Spinal cord (tissue), 10 donors: Measurements from ENCODE around the gene LENEP. TPM values are rescaled to one million over a fixed set of nuclear protein-coding genes. Genes with fewer than 3 reads are reported as not detected.

Experiments
- DNase-seq, 6 donors: peaks; one replicate each; pipeline versions ENCODE4 v3.0.0 to v3.0.0-alpha.2; 2013 to 2015; ENCODE audit warnings: low spot score in 6 of 6, low read depth in 4 of 6
- H3K27ac ChIP-seq: one replicate; pipeline ENCODE4 v1.5.1; 2013; ENCODE audit warnings: low read depth, low read length, control low read depth
- H3K27me3 ChIP-seq: one replicate; pipeline ENCODE4 v1.6.1; 2013; ENCODE audit warnings: low read length; ENCODE audit not compliant: control insufficient read depth, insufficient read depth
- H3K36me3 ChIP-seq: one replicate; pipeline ENCODE4 v1.6.1; 2013; ENCODE audit warnings: low read length; ENCODE audit not compliant: control insufficient read depth, insufficient read depth
- H3K4me1 ChIP-seq: one replicate; pipeline ENCODE4 v1.6.1; 2013; ENCODE audit warnings: low read length; ENCODE audit not compliant: control insufficient read depth, insufficient read depth
- H3K4me3 ChIP-seq: one replicate; pipeline ENCODE4 v1.5.1; 2013; ENCODE audit warnings: low read depth, low read length, control low read depth
- H3K9me3 ChIP-seq: one replicate; pipeline ENCODE4 v1.6.1; 2013; ENCODE audit warnings: low read length; ENCODE audit not compliant: control insufficient read depth, insufficient read depth
- whole genome bisulfite sequencing: methylation state at CpG from one replicate; pipeline ENCODE4 v1.1.5; 2013; ENCODE audit warnings: missing lambda C conversion rate; ENCODE audit not compliant: insufficient coverage; 5-methylcytosine and 5-hydroxymethylcytosine counted together
- polyA plus RNA-seq, 2 donors: library from polyadenylated mRNA; unstranded; fragments of 120-200 nt; gene quantifications; one replicate each; pipeline ENCODE4 v1.2.1, GENCODE V29; 2013; ENCODE audit not compliant: insufficient read length in 2 of 2
- small RNA-seq: library from RNA; depleted of rRNA; stranded (forward); fragments of <200 nt; gene quantifications from one replicate; pipeline ENCODE3, GENCODE V24; 2014; ENCODE audit warnings: low replicate concordance
- total RNA-seq, 2 donors: library from RNA; depleted of rRNA in 1 of 2; stranded (reverse); fragments of 120-200 nt in 1 of 2; fragments of >200 nt in 1 of 2; gene quantifications; one replicate each; pipeline versions ENCODE4 v1.2.3 to v1.2.4, GENCODE V29; 2013 to 2014
- donor health status: healthy.

Gene LENEP
- total and polyA plus RNA-seq, 4 donors, result 0.22 to 0.39 TPM; not detected in 2

- WGBS, result 88% methylated on average over 3 of the region's 3 CpGs
- no peak overlapping the region for H3K4me3 ChIP-seq
- DNase-seq, result no peak
- H3K27ac ChIP-seq, result no peak overlapping the region
- H3K36me3 ChIP-seq, result no peaks in the 10 kb centered on the region
- H3K27me3 ChIP-seq, result no peaks in the 10 kb centered on the region
- no peaks in the 10 kb centered on the region for H3K9me3 ChIP-seq
- no peaks in the 10 kb centered on the region for H3K4me1 ChIP-seq
These were observed 50.4 kb downstream of the LENEP start for GRCh38 chr1:155043793-155044192.

Small RNA genes lying within 50 kb of the gene (small RNA-seq; reads per million reads assigned to genes)
- gene MIR4258, result not detected
- gene RF00017, result not detected

Other genes starting within 250 kb of the LENEP start
- gene KCNN3, start 123.3 kb upstream of the LENEP start, total RNA-seq, result 10 to 100 TPM in 1 of 2 donors, 1 to 10 TPM in 1; 9.6 to 12.9 TPM
- gene KCNN3, start 123.3 kb upstream of the LENEP start, polyA plus RNA-seq, result 10 to 100 TPM; 19.9 to 24.8 TPM
- gene PMVK, start 56.9 kb upstream of the LENEP start, total RNA-seq, result 10 to 100 TPM; 10.6 to 15.3 TPM
- 10 to 100 TPM; 43.2 to 45.3 TPM for gene PMVK, start 56.9 kb upstream of the LENEP start, polyA plus RNA-seq
- gene PBXIP1, start 37.5 kb upstream of the LENEP start, total RNA-seq, result 100 to 1,000 TPM in 1 of 2 donors, 10 to 100 TPM in 1; 57.5 to 143 TPM
- 10 to 100 TPM; 66.7 to 67.8 TPM for gene PBXIP1, start 37.5 kb upstream of the LENEP start, polyA plus RNA-seq
- 10 to 100 TPM; 12.7 to 24.7 TPM for gene PYGO2, start 31.8 kb upstream of the LENEP start, total RNA-seq
- 10 to 100 TPM; 31.6 to 34.3 TPM for gene PYGO2, start 31.8 kb upstream of the LENEP start, polyA plus RNA-seq
- gene SHC1, start 22.8 kb upstream of the LENEP start, total RNA-seq, result 10 to 100 TPM; 28.5 to 99.2 TPM
- 10 to 100 TPM; 26.4 to 47.2 TPM for gene SHC1, start 22.8 kb upstream of the LENEP start, polyA plus RNA-seq
- gene CKS1B, start 18.9 kb upstream of the LENEP start, total RNA-seq, result 10 to 100 TPM; 25.9 to 64.8 TPM
- gene CKS1B, start 18.9 kb upstream of the LENEP start, polyA plus RNA-seq, result 10 to 100 TPM; 37.6 to 41.1 TPM
- 10 to 100 TPM; 14.6 to 32.0 TPM for gene FLAD1, start 10.2 kb upstream of the LENEP start, total RNA-seq
- gene FLAD1, start 10.2 kb upstream of the LENEP start, polyA plus RNA-seq, result 10 to 100 TPM; 33.5 to 36.9 TPM
- gene ZBTB7B, start 9.2 kb downstream of the LENEP start, total RNA-seq, result 10 to 100 TPM in 1 of 2 donors, 1 to 10 TPM in 1; 7.3 to 10.7 TPM
- gene ZBTB7B, start 9.2 kb downstream of the LENEP start, polyA plus RNA-seq, result 1 to 10 TPM; 8.7 to 9.0 TPM
- gene DCST2, start 40.2 kb downstream of the LENEP start, total RNA-seq, result 1 to 10 TPM in 1 of 2 donors, under 1 TPM in 1; 0.10 to 1.0 TPM
- gene DCST2, start 40.2 kb downstream of the LENEP start, polyA plus RNA-seq, result 1 to 10 TPM; 1.1 to 1.2 TPM
- gene DCST1, start 40.2 kb downstream of the LENEP start, total RNA-seq, result not detected
- under 1 TPM; 0.11 to 0.33 TPM for gene DCST1, start 40.2 kb downstream of the LENEP start, polyA plus RNA-seq
- gene ADAM15, start 57.7 kb downstream of the LENEP start, total RNA-seq, result 10 to 100 TPM; 29.9 to 58.5 TPM
- gene ADAM15, start 57.7 kb downstream of the LENEP start, polyA plus RNA-seq, result 100 to 1,000 TPM in 1 of 2 donors, 10 to 100 TPM in 1; 73.1 to 100 TPM
- gene EFNA4, start 70.2 kb downstream of the LENEP start, total RNA-seq, result 10 to 100 TPM in 1 of 2 donors, 1 to 10 TPM in 1; 3.5 to 13.9 TPM
- 1 to 10 TPM; 5.1 to 6.8 TPM for gene EFNA4, start 70.2 kb downstream of the LENEP start, polyA plus RNA-seq
- gene EFNA3, start 85.3 kb downstream of the LENEP start, total RNA-seq, result 10 to 100 TPM; 12.3 to 13.6 TPM
- gene EFNA3, start 85.3 kb downstream of the LENEP start, polyA plus RNA-seq, result 10 to 100 TPM; 46.6 to 50.6 TPM
- gene EFNA1, start 134.3 kb downstream of the LENEP start, total RNA-seq, result 10 to 100 TPM; 14.8 to 27.8 TPM
- gene EFNA1, start 134.3 kb downstream of the LENEP start, polyA plus RNA-seq, result 10 to 100 TPM; 17.9 to 23.3 TPM
- 10 to 100 TPM; 12.1 to 35.8 TPM for gene SLC50A1, start 142.3 kb downstream of the LENEP start, total RNA-seq
- 10 to 100 TPM; 18.2 to 26.9 TPM for gene SLC50A1, start 142.3 kb downstream of the LENEP start, polyA plus RNA-seq
- 10 to 100 TPM; 16.2 to 46.6 TPM for gene DPM3, start 146.9 kb downstream of the LENEP start, total RNA-seq
- 10 to 100 TPM; 41.7 to 47.2 TPM for gene DPM3, start 146.9 kb downstream of the LENEP start, polyA plus RNA-seq
- 100 to 1,000 TPM in 1 of 2 donors, 10 to 100 TPM in 1; 81.9 to 140 TPM for gene KRTCAP2, start 179.7 kb downstream of the LENEP start, total RNA-seq
- 100 to 1,000 TPM; 130 to 132 TPM for gene KRTCAP2, start 179.7 kb downstream of the LENEP start, polyA plus RNA-seq
- 1 to 10 TPM; 6.7 to 6.8 TPM for gene TRIM46, start 180.3 kb downstream of the LENEP start, total RNA-seq
- gene TRIM46, start 180.3 kb downstream of the LENEP start, polyA plus RNA-seq, result 10 to 100 TPM; 29.5 to 37.6 TPM
- 10 to 100 TPM; 18.2 to 39.1 TPM for gene THBS3, start 214.3 kb downstream of the LENEP start, total RNA-seq
- gene THBS3, start 214.3 kb downstream of the LENEP start, polyA plus RNA-seq, result 10 to 100 TPM; 34.4 to 57.6 TPM
- 10 to 100 TPM; 15.8 to 43.1 TPM for gene MTX1, start 215.1 kb downstream of the LENEP start, total RNA-seq
- 10 to 100 TPM; 35.8 to 40.2 TPM for gene MTX1, start 215.1 kb downstream of the LENEP start, polyA plus RNA-seq